DMS153 treated with DMSO at 0.1 percent for 48 hours (cell line): Measurements from ENCODE around the gene TRIM63.
A peak's percentile ranks its signal among the peaks of the same experiment; 100 is the strongest.
"Not testable (repeated sequence)": the region's sequence is repeated elsewhere in the genome, so short reads cannot be mapped to it uniquely, and the experiment has no call there.

Experiments
- DNase-seq: peaks from one replicate; lab custom pipeline; 2025; ENCODE audit not compliant: unreplicated experiment; lab: John Stamatoyannopoulos, UW

TRIM63 gene

DNA sequence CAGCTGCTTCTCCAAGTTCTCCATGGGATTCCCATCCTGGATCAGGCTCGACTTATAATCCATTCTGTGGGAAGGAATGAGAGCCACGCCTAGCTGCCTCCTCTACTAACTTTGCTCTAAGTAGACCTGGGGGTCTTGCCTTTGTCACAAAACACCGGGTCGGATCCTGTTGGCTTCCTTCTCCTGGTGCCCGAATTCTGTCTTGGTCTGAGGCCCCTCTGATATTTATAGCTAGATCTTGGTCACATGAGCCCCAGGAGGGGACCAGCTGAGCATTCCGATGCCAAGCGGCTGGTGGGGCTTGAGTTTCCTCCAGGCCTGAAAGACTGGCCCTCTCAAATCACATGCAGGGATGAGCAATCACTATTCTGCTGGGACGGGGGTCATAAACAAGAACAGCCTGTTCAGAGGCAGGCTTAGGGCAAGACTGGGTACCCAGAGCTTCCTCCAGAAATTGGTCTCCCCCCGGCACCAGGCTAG lies at the start of gene TRIM63:
Gene TRIM63 (minus strand): TSS at position 199 of the 480 bp plus-strand sequence. CDS start 136 bp downstream, at position 63.
- no peak for DNase-seq

- no peak for DNase-seq
Measured at GRCh38 chr1:26114165-26114927, 46.9 kb upstream of the TRIM63 start.

DNA sequence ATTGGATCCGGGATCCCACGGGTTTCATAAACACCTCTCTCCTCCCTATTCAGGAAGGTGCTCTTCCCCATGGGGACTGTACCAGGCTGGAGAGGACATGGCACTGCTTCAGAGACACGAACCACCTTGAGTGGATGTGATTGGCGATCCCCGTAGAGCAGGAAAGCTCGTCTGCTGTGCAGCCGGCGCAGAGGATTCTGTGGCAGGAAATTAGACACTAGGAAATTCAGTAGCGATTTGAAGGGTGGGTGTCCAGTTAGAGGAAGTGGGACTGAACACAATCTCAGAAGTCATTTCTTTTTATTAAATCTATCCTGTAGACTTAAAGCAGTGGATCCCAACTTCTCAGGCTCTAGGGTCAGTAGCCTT lies 45.0 kb upstream of the TRIM63 start:
- peak; percentile 83 for DNase-seq

GRCh38 chr1:26111530-26112406 lies 44.3 kb upstream of the TRIM63 start, which contains the start of gene PDIK1L:
PDIK1L (plus strand) TSS chr1:26111824; CDS start chr1:26114309, 2,485 bp downstream.
- DNase-seq: peak; percentile 98

- DNase-seq: peak; percentile 57
Measured at GRCh38 chr1:26110731-26111529, 43.5 kb upstream of the TRIM63 start.

DNA sequence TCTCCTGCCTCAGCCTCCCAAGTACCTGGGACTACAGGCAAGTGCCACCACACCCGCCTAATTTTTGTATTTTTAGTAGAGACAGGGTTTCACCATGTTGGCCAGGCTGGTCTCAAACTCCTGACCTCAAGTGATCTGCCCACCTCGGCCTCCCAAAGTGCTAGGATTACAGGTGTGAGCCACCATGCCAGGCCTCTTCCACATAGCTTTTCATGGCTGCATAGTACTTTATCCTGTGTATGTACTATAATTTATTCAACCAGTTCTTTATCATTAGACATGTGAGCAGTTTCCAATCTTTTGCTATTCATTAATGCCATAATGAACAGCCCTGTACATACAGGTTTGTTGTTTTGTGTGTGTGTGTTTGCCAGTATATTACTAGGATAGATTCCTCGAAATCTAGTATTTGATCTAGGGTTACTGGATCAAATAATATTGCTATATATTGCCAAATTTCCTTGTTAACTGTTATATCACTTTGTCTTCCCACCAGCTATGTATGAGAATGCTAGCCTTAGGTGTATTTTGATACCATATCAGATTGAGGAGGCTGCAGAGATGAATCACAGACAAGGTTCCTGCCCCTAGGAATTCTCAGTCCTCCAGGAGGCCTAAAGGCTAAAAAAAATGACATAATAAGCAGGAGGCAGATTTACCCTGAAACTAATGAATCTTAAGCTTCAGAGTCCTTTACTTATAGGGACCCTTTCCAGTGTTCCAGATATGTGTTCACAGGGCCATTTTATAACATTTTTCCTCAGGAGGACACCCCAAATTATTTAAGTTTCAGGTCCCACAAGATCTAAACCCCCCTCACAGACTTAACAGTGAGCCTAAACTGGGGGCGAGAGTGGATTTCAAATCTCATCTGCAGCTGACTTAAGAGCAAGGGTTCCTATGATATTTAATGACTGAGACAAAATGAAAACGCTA lies 42.1 kb upstream of the TRIM63 start:
- DNase-seq: no peak

- DNase-seq: not testable (repeated sequence)
Measured at GRCh38 chr1:26105226-26105548, 37.8 kb upstream of the TRIM63 start.

- DNase-seq: no peak
Measured at GRCh38 chr1:26102526-26102925, 35.1 kb upstream of the TRIM63 start.

GRCh38 chr1:26102119-26102518 lies 34.7 kb upstream of the TRIM63 start:
- DNase-seq: no peak

DNA sequence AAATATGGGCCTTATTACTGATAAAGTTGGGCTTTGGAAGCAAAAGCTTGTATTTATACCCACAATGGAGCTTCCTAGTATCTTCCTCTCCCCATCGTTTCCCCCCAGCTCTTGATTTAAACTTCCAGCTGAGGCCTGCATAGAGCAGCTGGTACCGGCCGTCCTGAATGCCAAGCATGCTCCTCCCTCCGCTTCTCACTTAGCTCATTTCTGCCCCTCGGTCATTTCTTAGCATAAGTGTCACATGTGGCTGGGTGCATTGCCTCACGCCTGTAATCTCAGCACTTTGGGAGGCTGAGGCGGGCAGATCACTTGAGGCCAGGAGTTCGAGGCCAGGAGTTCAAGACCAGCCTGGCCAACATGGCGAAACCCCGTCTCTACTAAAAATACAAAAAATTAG lies 32.8 kb upstream of the TRIM63 start:
- not testable (repeated sequence) for DNase-seq

DNA sequence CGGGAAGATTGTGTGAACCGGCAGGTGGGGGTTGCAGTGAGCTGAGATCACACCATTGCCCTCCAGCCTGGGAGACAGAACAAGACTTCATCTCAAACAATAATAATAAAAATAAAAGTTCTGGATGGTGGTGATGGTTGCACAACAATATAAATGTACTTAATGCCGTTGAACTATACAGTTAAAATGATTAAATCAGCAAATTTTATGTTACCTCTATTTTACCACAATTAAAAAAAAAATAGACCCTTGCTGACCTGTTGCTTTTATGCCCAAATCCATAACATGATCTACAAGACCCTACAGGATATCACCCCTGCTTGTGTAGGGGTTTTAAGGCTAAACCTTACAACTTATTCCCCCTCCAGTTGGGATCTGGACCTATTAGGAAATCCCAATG lies 32.4 kb upstream of the TRIM63 start:
- no peak for DNase-seq

GRCh38 chr1:26098602-26099001 lies 31.2 kb upstream of the TRIM63 start:
- DNase-seq: no peak

GRCh38 chr1:26097696-26098095 lies 30.3 kb upstream of the TRIM63 start:
- DNase-seq: no peak

DNA sequence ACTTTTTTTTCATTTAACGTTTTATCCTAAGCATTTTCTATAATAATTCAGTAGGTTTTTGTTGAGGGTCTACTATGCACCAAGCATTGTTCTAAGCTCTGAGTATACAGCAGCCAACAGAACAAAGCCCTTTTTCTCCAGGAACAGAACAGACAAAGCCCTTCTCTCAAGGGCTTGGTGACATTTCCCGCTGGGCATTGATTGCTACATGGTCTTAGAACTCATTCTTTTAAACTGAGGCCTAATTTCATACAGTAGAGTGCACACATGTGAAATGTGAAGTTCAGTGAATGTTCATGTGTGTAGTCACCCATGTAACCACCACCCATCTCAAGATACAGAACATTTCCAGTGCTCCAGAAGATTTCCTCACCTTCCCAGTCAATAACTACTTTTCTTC lies 29.0 kb upstream of the TRIM63 start:
- DNase-seq: no peak

DNA sequence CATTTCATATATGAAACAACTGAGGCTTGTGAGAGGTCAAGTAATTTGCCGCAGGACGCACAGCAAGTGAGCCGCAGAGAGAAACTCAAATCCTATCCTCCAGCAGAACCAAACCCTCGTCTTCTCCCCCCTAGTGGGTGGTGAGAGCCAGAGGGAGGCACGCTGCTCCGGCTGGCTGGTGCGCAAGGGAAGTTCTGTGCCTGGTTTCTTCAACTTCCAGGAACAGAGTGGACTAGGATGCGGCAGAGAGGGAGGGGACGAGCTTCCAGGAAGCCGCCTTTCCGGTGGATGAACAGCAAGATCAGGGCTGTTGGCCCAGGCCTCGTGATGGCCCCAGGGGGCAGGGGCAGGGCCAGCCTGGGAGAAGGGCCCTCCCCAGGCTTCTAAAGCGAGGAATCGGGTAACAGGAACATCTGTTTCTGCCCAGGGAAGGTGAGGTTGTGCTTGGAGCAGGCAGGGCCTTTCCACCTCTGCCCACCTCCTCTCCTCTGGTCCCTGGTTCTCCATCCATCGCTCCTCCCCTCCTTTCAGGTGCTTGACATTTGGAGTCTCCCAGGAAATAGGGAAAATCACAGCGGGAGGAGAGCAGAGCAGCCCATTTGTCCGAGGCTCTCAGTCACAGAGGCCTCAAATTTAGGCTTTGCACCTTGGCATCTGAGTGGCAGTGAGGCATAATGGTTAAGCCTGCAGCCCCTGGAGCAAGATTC lies 27.4 kb upstream of the TRIM63 start:
- DNase-seq: peak; percentile 76

GRCh38 chr1:26094076-26094669 lies 26.7 kb upstream of the TRIM63 start:
- DNase-seq: no peak

DNA sequence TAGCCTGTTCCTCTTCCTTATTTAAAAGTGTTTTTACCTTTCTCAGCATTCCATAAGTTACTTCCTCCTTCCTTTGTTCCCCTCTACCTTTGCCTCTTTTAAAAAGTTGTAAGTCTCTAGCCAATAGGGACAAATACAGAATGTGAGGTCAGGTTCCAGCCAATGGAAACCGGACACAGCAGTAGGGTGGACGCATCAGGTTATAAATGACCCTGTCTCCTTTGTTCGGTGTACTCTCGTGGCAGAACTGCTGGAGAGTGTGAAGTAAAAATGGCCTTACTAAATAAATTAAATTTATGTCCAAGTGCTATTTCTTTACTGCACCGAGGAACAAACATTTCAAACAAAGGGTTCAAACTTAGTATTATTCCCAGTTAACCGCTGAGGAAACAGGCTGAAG lies 26.1 kb upstream of the TRIM63 start:
- DNase-seq: not testable (repeated sequence)

DNA sequence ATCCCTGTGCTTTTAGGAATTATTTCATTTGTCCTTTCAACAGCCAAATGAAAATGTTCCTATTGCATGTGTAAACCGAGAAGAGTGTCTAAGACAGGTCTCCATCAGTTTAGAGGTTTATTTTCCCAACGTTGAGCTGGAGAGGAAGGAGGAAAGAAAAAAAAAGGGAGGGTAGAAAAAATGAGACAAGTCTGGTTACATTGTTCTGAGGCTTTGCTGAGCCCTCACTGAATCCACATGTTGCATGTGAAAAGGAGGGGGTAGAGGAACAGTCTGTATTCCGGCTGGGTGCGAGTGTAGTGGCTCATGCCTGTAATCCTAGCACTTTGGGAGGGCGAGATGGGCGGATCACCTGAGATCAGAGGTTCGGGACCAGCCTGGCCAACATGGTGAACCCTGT lies 25.0 kb upstream of the TRIM63 start:
- no peak for DNase-seq

DNA sequence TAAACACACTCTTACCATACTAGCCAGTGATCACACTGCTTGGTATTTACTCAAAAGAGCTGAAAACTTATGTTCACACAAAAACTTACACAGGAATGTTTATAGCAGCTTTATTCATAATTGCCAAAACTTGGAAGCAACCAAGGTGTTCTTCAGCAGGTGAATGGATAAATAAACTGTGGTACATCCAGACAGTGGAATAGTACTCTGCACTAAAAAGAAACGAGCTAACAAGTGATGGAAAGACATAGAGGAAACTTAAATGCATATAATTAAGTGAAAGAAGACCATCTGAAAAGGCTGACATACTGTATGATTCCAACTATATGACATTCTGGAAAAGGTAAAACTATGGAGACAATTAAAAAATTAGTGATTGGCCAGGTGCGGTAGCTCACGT lies 23.5 kb upstream of the TRIM63 start:
- DNase-seq: no peak
